A549 (cell line): ENCODE results near the gene NPBWR2. TPM values are rescaled to one million over a fixed set of nuclear protein-coding genes. Genes with fewer than 3 reads are reported as not detected.
"Not testable (repeated sequence)": the region's sequence is repeated elsewhere in the genome, so short reads cannot be mapped to it uniquely, and the experiment has no call there.

Experiments used
- ATAC-seq, 2 experiments: fragments of 200-7000 bp in 1 of 2; fragments of >200 bp in 1 of 2; cut with Nextera tagmentation in 1 of 2; cut with Tn5 transposase in 1 of 2; 3 replicates each; pipeline versions ENCODE4 v1.8.0 to v1.9.1; 2018 to 2020; ENCODE audit warnings: mild to moderate bottlenecking in 1 of 2, moderate library complexity in 1 of 2
- CTCF ChIA-PET: fragments of 300-600 bp; sonication (Branson Sonifier 250); formaldehyde crosslinking; extraction: SDS; loops from one replicate; lab custom pipeline; 2021; ENCODE audit warnings: antibody characterized with exemption, inconsistent platforms; lab: Yijun Ruan, JAX
- POLR2A ChIA-PET: fragments of 350-600 bp; formaldehyde crosslinking; extraction: SDS; loops from one replicate; lab custom pipeline; 2021; ENCODE audit warnings: antibody characterized with exemption, inconsistent platforms; lab: Yijun Ruan, JAX
- DNase-seq, 2 experiments: peaks; one replicate each; pipeline versions ENCODE4 v3.0.0 to v3.0.0-alpha.2; 2011 to 2016; ENCODE audit warnings: low read depth in 1 of 2, low spot score in 1 of 2
- FAIRE-seq: peaks from 2 replicates; lab custom pipeline; 2011; peaks lifted over from hg19 to GRCh38; lab: Jason Lieb, UNC
- H3K27ac ChIP-seq, 2 experiments: fragments of >200 bp; sonication (Bioruptor Twin); formaldehyde crosslinking; 3 replicates each; pipeline ENCODE4 v1.5.1; 2016 to 2017
- H3K4me1 ChIP-seq: fragments of >200 bp; sonication (Bioruptor Twin); formaldehyde crosslinking; 3 replicates; pipeline ENCODE4 v1.6.1; 2016
- H3K4me2 ChIP-seq: fragments of >200 bp; sonication (Bioruptor Twin); formaldehyde crosslinking; 3 replicates; pipeline ENCODE4 v1.6.1; 2016
- H3K4me3 ChIP-seq: fragments of >200 bp; sonication (Bioruptor Twin); formaldehyde crosslinking; 3 replicates; pipeline ENCODE4 v1.5.1; 2016
- H3K9me3 ChIP-seq: fragments of >200 bp; sonication (Bioruptor Twin); formaldehyde crosslinking; 3 replicates; pipeline ENCODE4 v1.6.1; 2016
- CHD2 ChIP-seq: fragments of 150-350 bp; IDR thresholded peaks from 2 replicates; pipeline ENCODE4 v1.6.1; 2014; ENCODE audit warnings: low read length; ENCODE audit not compliant: partially characterized antibody
- CHD4 ChIP-seq: fragments of 200-600 bp; sonication (generic); IDR thresholded peaks from 2 replicates; pipeline ENCODE4 v1.6.1; 2016; ENCODE audit warnings: antibody characterized with exemption, mild to moderate bottlenecking, borderline replicate concordance
- EHF ChIP-seq: fragments of 250-450 bp; sonication (Bioruptor Pico); IDR thresholded peaks from 2 replicates; pipeline ENCODE4 v1.5.0; 2020; ENCODE audit warnings: mild to moderate bottlenecking
- GATA3 ChIP-seq: IDR thresholded peaks from 2 replicates; pipeline ENCODE4 v1.6.1; 2012; ENCODE audit warnings: borderline replicate concordance
- HDAC2 ChIP-seq: fragments of 200-600 bp; sonication (generic); IDR thresholded peaks from 2 replicates; pipeline ENCODE4 v1.6.1; 2016
- HEYL ChIP-seq: fragments of 250-450 bp; sonication (Bioruptor Pico); IDR thresholded peaks from 2 replicates; pipeline ENCODE4 v1.8.0; 2021; ENCODE audit warnings: mild to moderate bottlenecking, moderate library complexity
- KDM5A ChIP-seq: fragments of 200-600 bp; sonication (generic); IDR thresholded peaks from 2 replicates; pipeline ENCODE4 v1.6.1; 2016; ENCODE audit warnings: antibody characterized with exemption, mild to moderate bottlenecking
- MAFK ChIP-seq: fragments of 450-650 bp; IDR thresholded peaks from 2 replicates; pipeline ENCODE4 v1.6.1; 2014; ENCODE audit not compliant: partially characterized antibody
- NFE2L2 ChIP-seq: fragments of 150-350 bp; conservative IDR thresholded peaks from 2 replicates; pipeline ENCODE4 v1.6.1; 2014; ENCODE audit warnings: low read length
- NR3C1 ChIP-seq: fragments of >200 bp; sonication (Bioruptor Twin); formaldehyde crosslinking; IDR thresholded peaks from 3 replicates; pipeline ENCODE4 v1.6.1; 2017
- RNF2 ChIP-seq: fragments of 200-600 bp; sonication (generic); IDR thresholded peaks from 2 replicates; pipeline ENCODE4 v1.6.1; 2016; ENCODE audit warnings: low read depth, mild to moderate bottlenecking, antibody characterized with exemption, moderate library complexity, borderline replicate concordance
- WGBS: methylation state at CpG from one replicate; pipeline ENCODE4 v1.1.6; 2017; ENCODE audit errors: missing lambda C conversion rate; 5-methylcytosine and 5-hydroxymethylcytosine counted together
- polyA plus RNA-seq, 4 experiments: library from polyadenylated mRNA; depleted of rRNA in 3 of 4; stranded (reverse); fragments of >200 nt; fragmentation: RNase III in 1 of 4; extraction: RNeasy Plus Mini Kit Qiagen cat#74134 plus additional on column Dnase treatment in 1 of 4; gene quantifications; 2 replicates in 3 of 4; 3 replicates in 1 of 4; pipeline ENCODE4 v1.2.3, GENCODE V29; 2011 to 2017
- TF ChIP-seq, protein P1 (sequence below): IDR thresholded peaks from 2 replicates; pipeline ENCODE4 v1.6.1; 2012
- TF ChIP-seq, protein P2 (sequence below): fragments of >200 bp; sonication (Bioruptor Twin); formaldehyde crosslinking; IDR thresholded peaks from 3 replicates; pipeline ENCODE4 v1.5.1; 2016
- TF ChIP-seq, protein P3 (sequence below): IDR thresholded peaks from 2 replicates; pipeline ENCODE4 v1.6.1; 2012; ENCODE audit warnings: low read depth, borderline replicate concordance
- TF ChIP-seq, protein P4 (sequence below): fragments of 250-450 bp; sonication (Bioruptor Pico); IDR thresholded peaks from 2 replicates; pipeline ENCODE4 v1.5.0; 2020; ENCODE audit warnings: low read depth, mild to moderate bottlenecking, moderate library complexity

The NPBWR2 gene
- polyA plus RNA-seq, 2 of the 4 experiments (the other 2 are of a cell fraction) = not detected

DNA sequence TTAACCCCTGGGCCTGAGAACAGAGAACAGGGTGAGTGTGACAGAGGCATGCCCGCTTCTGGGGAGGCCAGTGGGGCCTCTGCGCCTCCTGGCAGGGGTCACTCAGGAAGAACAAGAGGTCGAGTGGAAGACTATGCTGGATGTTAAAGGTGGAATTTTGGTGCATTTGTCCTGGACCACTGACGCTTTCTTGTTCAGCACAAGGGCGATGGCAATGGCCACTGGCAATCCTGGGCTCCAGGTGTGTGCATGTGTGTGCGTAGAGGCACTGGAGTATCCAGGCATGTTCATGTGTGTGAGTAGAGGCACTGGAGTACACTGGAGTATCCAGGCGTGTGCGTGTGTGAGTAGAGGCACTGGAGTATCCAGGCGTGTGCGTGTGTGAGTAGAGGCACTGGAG is 23.5 kb upstream of the NPBWR2 start:
- DNase-seq = no peak
- POLR2A ChIA-PET = no interaction called here
- H3K9me3 ChIP-seq = peaks cover 10% of the 10 kb centered on the region
- CTCF ChIA-PET = interaction anchor here (0.9 to 1.0 kb wide), 2 partner anchors 11 to 50 kb away, joined by 3 to 7 read pairs; no protein-coding TSS in a partner anchor
- H3K4me2 ChIP-seq = no peak overlapping the region
- ATAC-seq = peak; percentile 24 to 39; a peak in 3 of 6 replicates
- WGBS = 41% methylated on average over 10 of the region's 10 CpGs
- no peak overlapping the region for H3K4me3 ChIP-seq
- H3K4me1 ChIP-seq = no peaks in the 10 kb centered on the region
- no peak overlapping the region for H3K27ac ChIP-seq
- TF ChIP-seq HDAC2 = no peak
- TF ChIP-seq CHD2 = no peak
- no peak for TF ChIP-seq NR3C1
- TF ChIP-seq CHD4 = no peak
- no peak for TF ChIP-seq NFE2L2
- no peak for TF ChIP-seq RNF2
- TF ChIP-seq EHF (CRISPR knock-in tag) = no peak
- no peak for TF ChIP-seq HEYL (CRISPR knock-in tag)
- TF ChIP-seq, protein P1, sequence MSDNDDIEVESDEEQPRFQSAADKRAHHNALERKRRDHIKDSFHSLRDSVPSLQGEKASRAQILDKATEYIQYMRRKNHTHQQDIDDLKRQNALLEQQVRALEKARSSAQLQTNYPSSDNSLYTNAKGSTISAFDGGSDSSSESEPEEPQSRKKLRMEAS = no peak
- TF ChIP-seq, protein P2, sequence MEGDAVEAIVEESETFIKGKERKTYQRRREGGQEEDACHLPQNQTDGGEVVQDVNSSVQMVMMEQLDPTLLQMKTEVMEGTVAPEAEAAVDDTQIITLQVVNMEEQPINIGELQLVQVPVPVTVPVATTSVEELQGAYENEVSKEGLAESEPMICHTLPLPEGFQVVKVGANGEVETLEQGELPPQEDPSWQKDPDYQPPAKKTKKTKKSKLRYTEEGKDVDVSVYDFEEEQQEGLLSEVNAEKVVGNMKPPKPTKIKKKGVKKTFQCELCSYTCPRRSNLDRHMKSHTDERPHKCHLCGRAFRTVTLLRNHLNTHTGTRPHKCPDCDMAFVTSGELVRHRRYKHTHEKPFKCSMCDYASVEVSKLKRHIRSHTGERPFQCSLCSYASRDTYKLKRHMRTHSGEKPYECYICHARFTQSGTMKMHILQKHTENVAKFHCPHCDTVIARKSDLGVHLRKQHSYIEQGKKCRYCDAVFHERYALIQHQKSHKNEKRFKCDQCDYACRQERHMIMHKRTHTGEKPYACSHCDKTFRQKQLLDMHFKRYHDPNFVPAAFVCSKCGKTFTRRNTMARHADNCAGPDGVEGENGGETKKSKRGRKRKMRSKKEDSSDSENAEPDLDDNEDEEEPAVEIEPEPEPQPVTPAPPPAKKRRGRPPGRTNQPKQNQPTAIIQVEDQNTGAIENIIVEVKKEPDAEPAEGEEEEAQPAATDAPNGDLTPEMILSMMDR = no peak
- no peak for FAIRE-seq

DNA sequence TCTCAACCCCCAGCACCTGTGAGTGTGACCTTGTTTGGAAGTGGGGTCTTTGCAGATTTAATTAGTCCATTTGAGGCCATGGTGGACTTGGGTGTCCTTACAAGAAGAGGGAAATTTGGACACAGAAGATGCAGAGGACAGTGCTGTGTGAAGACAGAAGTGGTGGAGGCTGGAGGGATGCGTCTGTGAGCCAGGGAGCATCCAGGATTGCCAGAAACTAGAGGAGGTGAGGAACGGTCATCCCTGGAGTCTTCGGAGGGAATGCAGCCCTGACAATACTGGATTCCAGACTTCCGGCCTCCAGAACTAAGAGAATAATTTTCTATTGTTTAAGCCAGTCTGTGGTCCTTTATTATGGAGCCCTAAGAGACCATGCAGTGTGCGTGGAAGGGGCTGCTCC is 22.9 kb upstream of the NPBWR2 start:
- DNase-seq (no peak), FAIRE-seq (no peak), ATAC-seq (no peak)
- TF ChIP-seq KDM5A = no peak
- TF ChIP-seq CHD4 = no peak
- TF ChIP-seq GATA3 = no peak
- TF ChIP-seq, protein P3, sequence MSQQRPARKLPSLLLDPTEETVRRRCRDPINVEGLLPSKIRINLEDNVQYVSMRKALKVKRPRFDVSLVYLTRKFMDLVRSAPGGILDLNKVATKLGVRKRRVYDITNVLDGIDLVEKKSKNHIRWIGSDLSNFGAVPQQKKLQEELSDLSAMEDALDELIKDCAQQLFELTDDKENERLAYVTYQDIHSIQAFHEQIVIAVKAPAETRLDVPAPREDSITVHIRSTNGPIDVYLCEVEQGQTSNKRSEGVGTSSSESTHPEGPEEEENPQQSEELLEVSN = no peak
- TF ChIP-seq, protein P4, sequence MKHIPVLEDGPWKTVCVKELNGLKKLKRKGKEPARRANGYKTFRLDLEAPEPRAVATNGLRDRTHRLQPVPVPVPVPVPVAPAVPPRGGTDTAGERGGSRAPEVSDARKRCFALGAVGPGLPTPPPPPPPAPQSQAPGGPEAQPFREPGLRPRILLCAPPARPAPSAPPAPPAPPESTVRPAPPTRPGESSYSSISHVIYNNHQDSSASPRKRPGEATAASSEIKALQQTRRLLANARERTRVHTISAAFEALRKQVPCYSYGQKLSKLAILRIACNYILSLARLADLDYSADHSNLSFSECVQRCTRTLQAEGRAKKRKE (CRISPR knock-in tag) = no peak
- ChIA-PET CTCF (interaction anchor here (1.0 kb wide), 1 partner anchor 8 kb away, joined by 3 read pairs; no protein-coding TSS in a partner anchor), POLR2A (no interaction called here)
- Histone ChIP-seq H3K27ac (no peak overlapping the region), H3K4me2 (no peak overlapping the region), H3K9me3 (peaks cover 10% of the 10 kb centered on the region), H3K4me3 (no peak overlapping the region), H3K4me1 (no peaks in the 10 kb centered on the region)
- WGBS = 41% methylated on average over 5 of the region's 5 CpGs

DNA sequence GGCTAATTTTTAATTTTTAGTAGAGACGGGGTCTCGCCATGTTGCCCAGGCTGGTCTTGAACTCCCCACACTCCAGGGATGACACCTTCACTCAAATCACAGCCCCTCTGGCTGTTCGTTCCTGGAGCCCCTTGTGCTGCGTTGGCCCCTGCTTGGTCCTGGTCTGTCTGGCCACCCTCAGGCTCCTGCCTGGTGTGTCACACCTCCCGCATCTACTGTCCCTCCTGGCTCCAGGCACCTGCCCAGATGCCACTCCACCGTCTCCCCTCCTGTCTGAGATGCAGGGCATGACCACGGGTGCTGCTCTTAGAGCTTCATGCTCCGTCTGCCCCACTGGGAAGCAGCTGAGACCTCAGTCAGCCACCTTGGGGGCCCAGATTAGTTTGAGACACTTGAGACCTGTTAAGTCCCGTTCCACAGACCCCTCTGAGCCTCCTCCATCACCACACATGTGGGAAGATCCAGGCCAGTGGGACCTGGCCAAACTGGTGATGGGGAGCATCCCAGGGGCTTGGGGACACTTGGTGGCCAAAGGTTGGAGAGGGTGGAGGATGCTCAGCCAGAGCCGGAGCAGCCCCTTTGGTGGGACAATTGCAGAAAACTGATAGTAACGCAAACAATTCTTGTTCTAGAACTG is 21.9 kb upstream of the NPBWR2 start:
- Histone ChIP-seq H3K9me3 (peaks cover 10% of the 10 kb centered on the region), H3K4me2 (no peak overlapping the region)
- TF ChIP-seq EHF (CRISPR knock-in tag) (no peak), KDM5A (no peak), MAFK (no peak)
- TF ChIP-seq, all 56 proteins: peak for 0
- CTCF ChIA-PET = interaction anchor here (1.0 to 1.9 kb wide), 3 partner anchors 9 to 26 kb away, joined by 3 to 9 read pairs (median 4); no protein-coding TSS in a partner anchor
- no peak for FAIRE-seq
- WGBS = 39% methylated on average over 8 of the region's 11 CpGs
- POLR2A ChIA-PET = no interaction called here
- no peak overlapping the region for H3K27ac ChIP-seq
- no peak overlapping the region for H3K4me3 ChIP-seq
- DNase-seq = no peak
- H3K4me1 ChIP-seq = no peaks in the 10 kb centered on the region
- ATAC-seq = no peak

DNA sequence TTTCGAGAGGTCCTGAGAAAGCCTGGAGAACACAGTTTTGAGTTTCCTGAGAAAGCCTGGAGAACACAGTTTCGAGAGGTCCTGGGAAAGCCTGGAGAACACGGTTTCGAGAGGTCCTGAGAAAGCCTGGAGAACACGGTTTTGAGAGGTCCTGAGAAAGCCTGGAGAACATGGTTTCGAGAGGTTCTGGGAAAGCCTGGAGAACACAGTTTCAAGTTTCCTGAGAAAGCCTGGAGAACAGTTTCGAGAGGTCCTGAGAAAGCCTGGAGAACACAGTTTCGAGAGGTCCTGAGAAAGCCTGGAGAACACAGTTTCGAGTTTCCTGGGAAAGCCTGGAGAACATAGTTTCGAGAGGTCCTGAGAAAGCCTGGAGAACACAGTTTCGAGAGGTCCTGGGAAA is 16.2 kb upstream of the NPBWR2 start:
- H3K4me1 ChIP-seq, H3K4me2 ChIP-seq, H3K27ac ChIP-seq, H3K9me3 ChIP-seq, H3K4me3 ChIP-seq, DNase-seq, FAIRE-seq, ATAC-seq, POLR2A ChIA-PET: not testable (repeated sequence)
- WGBS = 17% methylated on average over 11 of the region's 11 CpGs
- CTCF ChIA-PET = interaction anchor here (4.3 to 5.8 kb wide), 2 partner anchors 14 to 41 kb away, joined by 63 to 121 read pairs; partner anchors contain the start of genes LKAAEAR1, NPBWR2, OPRL1 and RGS19

DNA sequence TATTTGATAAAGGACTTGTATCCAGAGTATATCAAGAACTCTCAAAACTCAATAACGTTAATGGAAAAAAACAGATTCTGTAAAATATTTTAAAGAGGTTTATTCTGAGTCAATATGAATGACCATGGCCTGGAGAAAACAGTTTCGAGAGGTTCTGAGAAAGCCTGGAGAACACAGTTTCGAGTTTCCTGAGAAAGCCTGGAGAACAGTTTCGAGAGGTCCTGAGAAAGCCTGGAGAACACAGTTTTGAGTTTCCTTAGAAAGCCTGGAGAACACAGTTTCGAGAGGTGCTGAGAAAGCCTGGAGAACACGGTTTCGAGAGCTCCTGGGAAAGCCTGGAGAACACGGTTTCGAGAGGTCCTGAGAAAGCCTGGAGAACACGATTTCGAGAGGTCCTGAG is 15.6 kb upstream of the NPBWR2 start:
- ATAC-seq, H3K4me2 ChIP-seq, H3K9me3 ChIP-seq, H3K4me3 ChIP-seq, POLR2A ChIA-PET, H3K27ac ChIP-seq, FAIRE-seq, DNase-seq, H3K4me1 ChIP-seq: not testable (repeated sequence)
- CTCF ChIA-PET = interaction anchor here (0.7 to 5.8 kb wide), 6 partner anchors 14 to 337 kb away, joined by 4 to 121 read pairs (median 42); partner anchors contain the start of genes LKAAEAR1, NPBWR2, OPRL1 and RGS19
- WGBS = 26% methylated on average over 11 of the region's 11 CpGs
